ENCODE measurements around the gene LEMD2.

The LEMD2 gene

GRCh38 chr6:33797626-33798342, 8.9 kb upstream of the LEMD2 start:
- no peak for DNase-seq (ENCODE audit: low read depth in 2 of 2, low spot score in 1 of 2)

GRCh38 chr6:33794910-33795623, 6.1 kb upstream of the LEMD2 start:
- no peak for DNase-seq (ENCODE audit: low read depth in 2 of 2, low spot score in 1 of 2)

DNA sequence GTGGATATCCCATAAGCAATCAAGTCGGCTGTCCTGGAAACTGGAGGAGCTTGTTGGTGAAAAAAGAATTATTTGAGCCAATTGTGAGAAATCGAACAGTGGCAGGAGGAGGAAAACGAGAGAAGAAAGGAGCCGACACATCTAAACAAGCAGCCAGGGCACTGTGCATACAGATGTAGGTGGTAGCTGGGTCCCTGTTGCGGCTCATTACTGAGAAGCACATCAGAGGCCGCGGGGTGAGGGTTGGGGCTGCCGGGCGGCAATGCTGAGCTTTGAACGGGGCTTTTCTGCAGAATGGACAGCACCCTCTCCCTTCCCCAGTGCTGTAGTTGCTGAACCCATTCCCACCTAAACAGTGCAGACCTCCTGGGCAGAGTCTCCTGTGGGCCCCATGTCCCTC, 4.1 kb upstream of the LEMD2 start:
- no peak for DNase-seq (ENCODE audit: low read depth in 2 of 2, low spot score in 1 of 2)

DNA sequence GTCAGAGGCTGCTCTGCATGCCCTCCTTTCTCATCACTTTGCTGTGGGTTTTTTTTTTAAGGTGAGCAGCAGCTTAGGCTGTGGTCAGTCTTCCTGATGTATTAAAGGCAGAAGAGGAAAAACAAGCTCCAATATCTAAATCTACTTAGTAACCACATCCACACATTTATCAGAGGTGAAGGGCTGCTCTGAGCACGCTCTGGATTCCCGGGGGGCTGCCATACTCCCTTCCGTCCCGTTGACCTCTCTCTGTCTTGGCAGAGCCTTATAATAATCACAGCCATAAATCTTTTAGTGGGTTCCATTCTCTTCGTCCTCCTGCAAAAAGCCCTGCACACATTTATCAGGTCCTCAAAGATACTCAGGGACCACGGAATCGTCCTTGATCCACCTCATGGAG, 2.7 kb upstream of the LEMD2 start:
- DNase-seq (ENCODE audit: low read depth in 2 of 2, low spot score in 1 of 2) = no peak

DNA sequence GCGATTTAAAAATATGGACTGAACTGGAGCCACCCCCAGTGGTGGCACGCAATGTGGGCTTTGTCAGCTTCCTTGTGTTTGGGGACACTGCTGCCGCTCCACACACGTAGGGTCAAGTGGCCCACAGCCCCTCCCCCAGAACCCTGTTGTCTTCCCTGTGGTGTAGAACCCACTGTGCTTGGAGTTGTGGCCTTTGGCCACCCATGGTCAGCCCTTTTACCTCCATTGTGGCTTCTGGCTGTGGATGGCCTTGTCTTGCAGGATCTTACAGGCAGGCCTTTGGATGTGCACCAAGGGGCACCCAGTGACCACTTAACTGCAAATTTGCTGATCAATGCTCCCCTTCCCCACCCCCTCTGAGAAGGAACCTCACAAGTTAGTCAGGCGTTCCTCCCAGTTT, 2.0 kb upstream of the LEMD2 start:
- DNase-seq (ENCODE audit: low read depth in 2 of 2, low spot score in 1 of 2) = no peak

- DNase-seq (ENCODE audit: low read depth in 2 of 2, low spot score in 1 of 2) = no peak
Observed at GRCh38 chr6:33790379-33790778, 1.4 kb upstream of the LEMD2 start.

GRCh38 chr6:33789550-33789895, 593 bp upstream of the LEMD2 start:
- no peak for DNase-seq (ENCODE audit: low read depth in 2 of 2, low spot score in 1 of 2)

DNA sequence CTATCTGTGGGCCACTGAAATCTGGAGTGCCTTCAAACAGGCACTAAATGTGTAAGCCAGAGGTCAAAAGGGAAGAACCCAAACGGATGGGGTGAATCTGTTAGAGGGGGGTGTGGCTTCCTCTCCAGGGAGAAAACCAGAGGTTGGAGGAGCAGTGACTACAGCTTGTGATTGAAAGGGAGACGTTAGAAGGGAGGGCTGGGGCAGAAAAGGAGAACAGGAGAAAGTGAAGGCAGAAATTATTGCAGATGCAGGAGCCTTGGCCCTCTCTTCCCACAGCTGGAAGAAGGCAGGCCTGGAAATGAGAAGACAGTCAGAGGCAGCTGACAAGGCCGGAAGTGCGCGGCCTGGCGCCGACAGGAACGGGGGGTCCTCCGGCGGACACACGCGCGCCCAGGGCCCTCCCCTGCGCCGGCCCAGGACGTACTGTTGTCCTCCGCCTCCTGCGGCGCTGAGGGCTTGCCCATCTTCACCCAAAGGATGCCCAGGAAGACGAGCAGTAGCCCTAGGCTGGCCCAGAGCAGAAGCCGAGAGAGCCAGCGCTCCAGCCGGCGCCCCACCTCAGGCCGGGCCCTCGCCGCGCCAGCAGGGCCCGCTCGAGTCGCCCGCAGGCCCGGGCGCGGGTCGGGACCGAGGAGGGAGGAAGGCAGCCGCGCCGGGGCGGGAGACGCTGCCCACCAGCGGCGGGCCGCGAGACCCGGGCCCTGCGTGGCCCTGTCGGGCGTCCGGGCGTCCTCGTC, 806 bp downstream of the LEMD2 start:
- peak in 1 of 2 donors; percentile 32 for DNase-seq (ENCODE audit: low read depth in 2 of 2, low spot score in 1 of 2)

DNA sequence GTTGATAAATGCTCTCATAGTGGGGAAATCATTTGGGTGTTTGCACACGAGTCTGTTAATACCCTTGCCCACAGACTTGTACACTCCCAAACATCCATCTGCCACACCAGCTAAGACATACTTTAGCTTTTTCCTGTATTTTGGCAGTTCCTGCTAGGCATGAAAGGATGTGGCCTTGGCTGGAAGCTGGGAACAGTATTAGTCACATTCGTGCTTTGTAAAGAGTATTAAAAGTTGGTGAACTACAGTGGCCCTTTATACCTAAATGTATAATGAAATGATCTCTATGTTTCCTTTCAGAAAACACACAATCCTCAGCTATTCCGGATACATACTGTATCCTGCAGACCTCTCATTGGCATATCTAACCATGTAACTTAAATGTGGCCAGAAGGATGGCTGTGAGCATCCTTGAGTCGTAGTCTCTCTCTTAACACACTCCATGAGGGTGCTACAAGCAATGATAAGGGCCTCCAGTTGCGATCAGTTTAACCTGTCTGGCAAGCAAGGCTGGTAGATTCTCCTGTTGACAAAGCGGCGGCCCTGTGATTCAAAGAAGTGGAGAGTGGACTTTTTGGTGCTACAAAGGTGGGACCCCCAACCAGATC, 1.5 kb downstream of the LEMD2 start:
- DNase-seq (ENCODE audit: low read depth in 2 of 2, low spot score in 1 of 2) = no peak

DNA sequence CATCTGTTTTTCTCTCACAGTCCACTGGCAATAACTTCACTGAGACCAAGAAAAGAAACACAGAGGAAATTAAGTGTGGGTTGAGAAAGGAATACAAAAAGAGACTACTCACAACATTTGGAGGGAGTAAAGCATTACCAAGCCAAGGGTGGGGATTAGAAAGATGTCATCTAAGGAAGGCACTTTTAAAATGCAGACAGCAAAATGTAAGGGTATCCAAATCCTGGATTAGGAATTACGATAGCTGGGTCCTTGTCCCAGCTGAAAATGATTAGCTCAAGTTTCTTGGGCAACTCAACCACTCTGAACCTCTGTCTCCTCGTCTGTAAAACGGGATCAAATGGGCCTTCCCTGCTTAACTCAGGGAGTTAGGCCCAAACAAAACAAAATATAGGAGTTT, 2.2 kb downstream of the LEMD2 start:
- DNase-seq (ENCODE audit: low read depth in 2 of 2, low spot score in 1 of 2) = no peak

GRCh38 chr6:33785778-33786177, 3.2 kb downstream of the LEMD2 start:
- DNase-seq (ENCODE audit: low read depth in 2 of 2, low spot score in 1 of 2) = no peak

GRCh38 chr6:33784787-33785186, 4.1 kb downstream of the LEMD2 start:
- no peak for DNase-seq (ENCODE audit: low read depth in 2 of 2, low spot score in 1 of 2)

DNA sequence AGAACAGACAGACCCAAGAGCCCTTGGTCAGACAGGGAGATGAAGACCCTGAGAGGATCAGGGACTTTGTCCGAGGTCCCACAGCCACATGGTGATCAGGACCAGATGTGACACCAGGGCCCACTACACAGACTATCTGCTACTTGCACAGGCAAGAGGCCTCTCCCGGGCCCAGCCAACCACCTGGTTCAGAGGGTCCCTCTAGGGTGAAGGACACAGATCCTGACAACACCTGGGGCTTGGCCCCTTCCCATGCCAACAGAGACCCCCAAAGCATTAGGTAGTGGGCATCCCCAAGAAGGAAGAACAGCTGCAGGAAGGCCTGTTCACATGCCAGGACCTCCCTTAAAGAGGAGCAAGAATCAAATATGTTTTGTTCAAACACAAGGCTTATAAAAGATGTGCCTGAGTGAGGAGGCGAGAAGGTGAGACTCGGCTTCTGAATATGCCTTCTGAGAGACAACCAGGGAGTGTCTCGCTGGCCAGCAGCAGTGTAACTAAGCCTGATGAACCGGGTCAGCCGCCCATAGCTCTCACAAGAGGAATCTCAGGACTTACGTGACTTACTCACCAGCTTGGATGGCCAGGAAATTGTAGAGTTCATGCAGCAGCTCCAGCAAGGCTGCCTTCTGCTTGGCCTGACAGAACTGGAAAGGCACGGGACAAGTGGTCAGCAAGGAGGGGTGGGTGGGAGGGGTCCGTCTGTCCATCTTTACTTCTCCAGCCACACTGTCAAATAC, 5.0 kb downstream of the LEMD2 start:
- no peak for DNase-seq (ENCODE audit: low read depth in 2 of 2, low spot score in 1 of 2)

DNA sequence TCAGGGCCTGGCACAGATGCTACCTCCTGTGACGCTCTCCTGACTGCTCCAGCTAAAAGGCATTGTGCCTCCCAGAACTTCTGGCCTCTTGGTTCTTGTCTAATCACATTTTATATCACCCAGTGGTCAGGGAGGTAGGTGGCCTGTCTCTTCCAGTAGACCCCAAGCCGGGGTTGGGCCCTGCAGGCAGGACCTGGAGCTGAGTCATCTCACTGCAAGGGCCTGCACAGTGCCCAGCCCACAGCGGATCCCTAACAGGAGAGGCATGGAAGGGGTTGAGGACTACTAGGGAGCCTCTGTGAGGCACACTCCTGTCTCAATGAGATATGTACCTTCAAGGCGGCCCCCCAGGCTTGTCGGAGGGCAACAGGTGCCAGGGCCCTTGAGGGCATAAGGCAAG, 6.4 kb downstream of the LEMD2 start:
- DNase-seq (ENCODE audit: low read depth in 2 of 2, low spot score in 1 of 2) = no peak

GRCh38 chr6:33781131-33781975, 7.6 kb downstream of the LEMD2 start:
- DNase-seq (ENCODE audit: low read depth in 2 of 2, low spot score in 1 of 2) = no peak

GRCh38 chr6:33779895-33780294, 9.0 kb downstream of the LEMD2 start:
- DNase-seq (ENCODE audit: low read depth in 2 of 2, low spot score in 1 of 2) = no peak

- no peak for DNase-seq (ENCODE audit: low read depth in 2 of 2, low spot score in 1 of 2)
Observed at GRCh38 chr6:33779290-33779689, 9.6 kb downstream of the LEMD2 start.

- DNase-seq (ENCODE audit: low read depth in 2 of 2, low spot score in 1 of 2) = no peak
Observed at GRCh38 chr6:33778444-33779121, 10.3 kb downstream of the LEMD2 start.

Measured in stimulated activated CD8-positive, alpha-beta memory T cell treated with anti-CD3 and anti-CD28 coated beads, Interleukin-4, amount 100 ng/mL, for 1 hour (primary cell).